Central memory CD8-positive, alpha-beta T cell (primary cell): ENCODE measurements around the gene SMIM3.
A peak's percentile ranks its signal among the peaks of the same experiment; 100 is the strongest.

Experiments
- ATAC-seq: fragments of 150-1000 bp; cut with Tn5 transposase; replicated peaks from 2 replicates; pipeline ENCODE4 v1.10.0; 2022; ENCODE audit warnings: mild to moderate bottlenecking, moderate FRiP score, moderate number of reproducible peaks; ENCODE audit not compliant: poor library complexity, severe bottlenecking; ENCODE audit errors: extremely low read depth
- DNase-seq, 2 donors: peaks; one replicate each; pipeline ENCODE4 v3.0.0; 2021; ENCODE audit warnings: low spot score in 2 of 2
- H3K27ac Mint-ChIP-seq: one replicate; pipeline ENCODE4 v1.8.0; 2022; ENCODE audit warnings: low read depth, mild to moderate bottlenecking, moderate library complexity, mixed read lengths
- H3K27me3 Mint-ChIP-seq: one replicate; pipeline ENCODE4 v1.8.0; 2022; ENCODE audit warnings: mixed read lengths
- H3K36me3 Mint-ChIP-seq: one replicate; pipeline ENCODE4 v1.8.0; 2022; ENCODE audit warnings: mild to moderate bottlenecking, moderate library complexity, mixed read lengths; ENCODE audit not compliant: insufficient read depth
- H3K4me1 Mint-ChIP-seq: one replicate; pipeline ENCODE4 v1.8.0; 2022; ENCODE audit warnings: mixed read lengths
- H3K4me3 Mint-ChIP-seq: one replicate; pipeline ENCODE4 v1.8.0; 2022; ENCODE audit warnings: mild to moderate bottlenecking, moderate library complexity, mixed read lengths
- H3K9me3 Mint-ChIP-seq: one replicate; pipeline ENCODE4 v1.8.0; 2022; ENCODE audit warnings: mixed read lengths

Gene SMIM3

DNA sequence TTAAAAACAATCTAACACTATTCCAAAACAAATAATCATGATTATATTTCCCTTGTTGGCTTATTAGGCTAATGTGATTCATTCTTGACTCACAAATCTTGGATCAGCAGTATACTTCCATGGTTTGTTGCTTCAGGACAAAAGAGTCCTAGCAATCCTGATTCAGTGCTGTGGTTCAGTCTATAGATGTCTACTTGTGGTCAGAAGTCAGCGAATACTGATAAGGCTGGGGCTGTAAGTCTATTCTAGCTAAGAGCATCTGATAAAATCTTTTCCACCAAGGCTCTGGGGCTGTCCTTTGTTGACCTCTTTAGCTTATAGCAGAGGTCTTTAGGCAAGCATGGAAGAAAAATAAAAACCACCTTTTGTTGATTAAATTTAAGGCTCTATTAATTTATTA lies 4.4 kb upstream of the SMIM3 start:
- H3K36me3 Mint-ChIP-seq = peaks cover 3% of the 10 kb centered on the region
- H3K4me1 Mint-ChIP-seq = peaks cover 13% of the 10 kb centered on the region
- no peak overlapping the region for H3K27ac Mint-ChIP-seq
- no peak for DNase-seq
- peaks cover 39% of the 10 kb centered on the region for H3K27me3 Mint-ChIP-seq
- no peaks in the 10 kb centered on the region for H3K9me3 Mint-ChIP-seq
- no peak for ATAC-seq
- H3K4me3 Mint-ChIP-seq = no peak overlapping the region

DNA sequence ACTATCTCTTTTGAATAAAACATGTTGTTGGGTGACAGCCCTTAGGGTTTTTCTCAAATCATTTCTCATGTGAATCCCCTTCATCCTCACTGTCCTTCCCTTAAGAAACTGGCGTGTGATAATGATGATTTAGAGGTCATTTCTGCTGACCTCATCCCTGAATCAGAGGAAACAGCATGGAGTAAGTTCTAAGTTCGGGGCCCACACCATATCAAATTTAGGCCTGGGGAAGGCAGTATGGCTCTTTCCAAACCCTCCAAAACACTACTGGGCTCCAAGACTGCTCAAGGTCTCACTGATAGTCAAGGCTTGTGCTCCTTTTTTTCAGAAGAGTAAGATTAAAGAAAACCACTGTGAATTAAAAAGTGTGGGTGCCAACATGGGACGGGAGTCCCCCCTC lies 872 bp upstream of the SMIM3 start:
- Mint-ChIP-seq H3K4me3 (peak overlapping the region; percentile 85), H3K36me3 (peaks cover 5% of the 10 kb centered on the region), H3K9me3 (no peaks in the 10 kb centered on the region), H3K27ac (no peak overlapping the region), H3K4me1 (peaks cover 29% of the 10 kb centered on the region), H3K27me3 (peaks cover 26% of the 10 kb centered on the region)
- ATAC-seq (no peak), DNase-seq (no peak)

- Mint-ChIP-seq H3K27ac (peak overlapping the region; percentile 82), H3K9me3 (no peaks in the 10 kb centered on the region), H3K4me1 (peaks cover 33% of the 10 kb centered on the region), H3K27me3 (peaks cover 24% of the 10 kb centered on the region), H3K36me3 (peaks cover 5% of the 10 kb centered on the region), H3K4me3 (peak overlapping the region; percentile 85)
- no peak for ATAC-seq
- DNase-seq = no peak
Observed at GRCh38 chr5:150778088-150778516, 455 bp upstream of the SMIM3 start.

GRCh38 chr5:150779397-150780186 lies 1.0 kb downstream of the SMIM3 start:
- H3K4me1 Mint-ChIP-seq = peaks cover 46% of the 10 kb centered on the region
- no peak for DNase-seq
- H3K9me3 Mint-ChIP-seq = no peaks in the 10 kb centered on the region

DNA sequence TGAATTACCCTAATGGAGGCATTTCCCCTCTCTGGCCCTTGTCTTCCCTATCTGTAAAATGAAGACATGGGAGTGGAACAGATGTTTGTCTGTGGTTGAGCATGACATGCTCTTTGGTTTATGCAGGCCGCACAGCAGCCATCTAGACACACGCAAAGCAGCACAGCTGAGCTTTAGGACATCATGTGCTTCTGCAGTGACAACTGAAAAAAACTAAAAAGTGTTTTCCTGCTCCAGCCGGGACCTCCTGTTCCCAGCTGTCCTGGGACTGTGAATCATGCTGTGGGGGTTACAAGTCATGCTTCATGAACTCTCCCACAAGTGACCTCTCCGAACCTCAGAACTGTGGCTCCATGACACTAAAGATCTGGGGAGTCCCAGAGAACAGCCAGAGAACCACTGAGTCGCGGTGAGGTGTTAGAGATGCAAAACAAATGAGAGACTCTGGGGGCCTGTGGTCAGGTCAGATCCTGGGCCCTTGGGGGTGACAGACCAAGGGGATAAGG lies 1.7 kb downstream of the SMIM3 start:
- no peak overlapping the region for H3K4me3 Mint-ChIP-seq
- peak overlapping the region; percentile 47 for H3K27ac Mint-ChIP-seq
- ATAC-seq = no peak

More at GRCh38 chr5:150779397-150780186, 1.0 kb downstream of the SMIM3 start:
- peaks cover 5% of the 10 kb centered on the region for H3K36me3 Mint-ChIP-seq
- H3K27me3 Mint-ChIP-seq = peaks cover 11% of the 10 kb centered on the region
- peak overlapping the region; percentile 82 for H3K27ac Mint-ChIP-seq
- ATAC-seq = no peak
- H3K4me3 Mint-ChIP-seq = peak overlapping the region; percentile 85

GRCh38 chr5:150780816-150781221 lies 2.3 kb downstream of the SMIM3 start:
- DNase-seq = no peak

More for the DNA sequence above, 1.7 kb downstream of the SMIM3 start:
- DNase-seq = no peak
- H3K9me3 Mint-ChIP-seq = no peaks in the 10 kb centered on the region
- peaks cover 5% of the 10 kb centered on the region for H3K36me3 Mint-ChIP-seq
- H3K27me3 Mint-ChIP-seq = peaks cover 10% of the 10 kb centered on the region
- peaks cover 49% of the 10 kb centered on the region for H3K4me1 Mint-ChIP-seq

DNA sequence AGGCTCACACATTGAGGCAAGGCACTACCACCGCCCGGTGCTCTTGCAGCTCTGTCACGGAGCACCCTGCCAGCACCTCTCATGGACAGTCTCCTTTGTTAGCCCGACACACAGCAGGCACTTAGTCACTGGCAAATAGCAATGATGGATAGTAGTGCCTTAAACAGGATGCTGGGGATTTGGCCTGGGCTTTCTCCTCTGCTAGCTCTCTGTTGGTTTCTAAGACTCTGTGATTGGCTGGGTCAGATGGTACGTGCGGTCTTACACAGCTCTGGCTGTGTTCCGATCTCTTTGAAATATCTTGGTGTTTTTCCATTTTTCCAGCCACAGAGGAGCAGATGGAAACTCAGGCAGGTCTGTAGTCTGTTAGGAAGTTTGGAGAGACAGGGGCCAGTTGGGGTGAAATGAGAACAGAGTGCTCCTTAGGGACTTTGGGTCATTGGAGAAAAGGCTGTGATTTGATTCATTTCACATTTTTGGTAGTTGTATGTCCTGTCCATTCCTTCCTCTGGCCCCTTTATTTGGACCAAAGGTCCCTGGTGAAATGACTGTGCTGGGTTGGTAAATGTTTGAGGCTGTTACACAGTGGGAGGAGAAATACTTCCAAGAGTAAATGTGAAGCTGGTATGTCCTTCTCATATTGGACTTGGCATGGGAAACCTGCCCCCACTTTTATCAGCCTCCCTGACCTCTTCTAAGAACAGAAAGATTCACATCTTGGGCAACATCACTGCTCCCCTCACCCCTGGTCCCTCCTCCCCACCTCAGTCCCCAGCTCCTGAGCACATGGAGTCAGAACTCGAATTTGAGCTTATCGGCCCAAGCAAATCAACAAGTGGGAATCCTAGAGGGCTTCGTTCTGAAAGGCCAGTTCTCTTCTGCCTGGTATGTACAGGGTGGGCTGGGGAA lies 3.4 kb downstream of the SMIM3 start:
- no peak for DNase-seq
- Mint-ChIP-seq H3K4me1 (peaks cover 49% of the 10 kb centered on the region), H3K27me3 (no peaks in the 10 kb centered on the region), H3K9me3 (no peaks in the 10 kb centered on the region), H3K36me3 (peaks cover 5% of the 10 kb centered on the region), H3K4me3 (no peak overlapping the region), H3K27ac (peak overlapping the region; percentile 4)
- no peak for ATAC-seq

More at GRCh38 chr5:150780816-150781221, 2.3 kb downstream of the SMIM3 start:
- Mint-ChIP-seq H3K9me3 (no peaks in the 10 kb centered on the region), H3K36me3 (peaks cover 5% of the 10 kb centered on the region), H3K27ac (peak overlapping the region; percentile 47), H3K4me3 (no peak overlapping the region), H3K27me3 (peaks cover 4% of the 10 kb centered on the region), H3K4me1 (peaks cover 49% of the 10 kb centered on the region)
- no peak for ATAC-seq

GRCh38 chr5:150782850-150783249 lies 4.3 kb downstream of the SMIM3 start:
- H3K27ac Mint-ChIP-seq = peak overlapping the region; percentile 17

GRCh38 chr5:150783422-150783928 lies 4.9 kb downstream of the SMIM3 start:
- Mint-ChIP-seq H3K9me3 (no peaks in the 10 kb centered on the region), H3K27me3 (no peaks in the 10 kb centered on the region), H3K4me1 (peaks cover 41% of the 10 kb centered on the region), H3K4me3 (peak overlapping the region; percentile 1), H3K36me3 (peaks cover 5% of the 10 kb centered on the region), H3K27ac (peak overlapping the region; percentile 17)
- DNase-seq (peak in 1 of 2 donors; percentile 54), ATAC-seq (peak; percentile 94)

More at GRCh38 chr5:150782850-150783249, 4.3 kb downstream of the SMIM3 start:
- Mint-ChIP-seq H3K4me3 (peak overlapping the region; percentile 1), H3K4me1 (peaks cover 46% of the 10 kb centered on the region), H3K36me3 (peaks cover 5% of the 10 kb centered on the region), H3K27me3 (no peaks in the 10 kb centered on the region), H3K9me3 (no peaks in the 10 kb centered on the region)
- DNase-seq = no peak
- ATAC-seq = no peak

DNA sequence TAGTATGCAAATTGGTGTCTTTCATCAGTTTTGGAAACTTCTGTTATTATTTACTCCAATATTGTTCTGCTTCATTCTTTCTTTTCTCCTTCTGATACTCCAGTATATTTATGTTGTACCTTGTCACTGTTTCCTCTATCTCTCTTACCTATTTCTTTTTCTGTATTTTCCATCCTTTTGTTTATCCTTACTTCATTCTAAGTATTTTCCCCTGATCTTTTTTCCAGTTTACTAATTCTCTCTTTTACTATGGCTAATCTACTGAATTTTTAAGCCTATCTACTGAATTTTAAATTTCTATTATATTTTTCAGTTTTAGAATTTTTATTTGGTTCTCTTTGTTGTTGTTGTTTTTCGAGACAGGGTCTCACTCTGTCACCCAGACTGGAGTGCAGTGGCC lies 7.4 kb downstream of the SMIM3 start:
- Mint-ChIP-seq H3K9me3 (no peaks in the 10 kb centered on the region), H3K27ac (peak overlapping the region; percentile 76)

GRCh38 chr5:150786876-150787275 lies 8.3 kb downstream of the SMIM3 start:
- Mint-ChIP-seq H3K27me3 (peaks cover 11% of the 10 kb centered on the region), H3K9me3 (no peaks in the 10 kb centered on the region), H3K4me3 (no peak overlapping the region), H3K36me3 (no peaks in the 10 kb centered on the region), H3K4me1 (peaks cover 32% of the 10 kb centered on the region), H3K27ac (no peak overlapping the region)
- ATAC-seq (no peak), DNase-seq (no peak)

More for the DNA sequence above, 7.4 kb downstream of the SMIM3 start:
- Mint-ChIP-seq H3K4me1 (peaks cover 41% of the 10 kb centered on the region), H3K4me3 (no peak overlapping the region), H3K27me3 (peaks cover 11% of the 10 kb centered on the region), H3K36me3 (no peaks in the 10 kb centered on the region)
- DNase-seq = no peak
- ATAC-seq = no peak

- H3K27me3 Mint-ChIP-seq = peaks cover 11% of the 10 kb centered on the region
- no peak for ATAC-seq
- H3K27ac Mint-ChIP-seq = no peak overlapping the region
Observed at GRCh38 chr5:150787656-150788055, 9.1 kb downstream of the SMIM3 start.

More at GRCh38 chr5:150787656-150788055, 9.1 kb downstream of the SMIM3 start:
- H3K4me3 Mint-ChIP-seq = no peak overlapping the region
- peaks cover 27% of the 10 kb centered on the region for H3K4me1 Mint-ChIP-seq
- no peaks in the 10 kb centered on the region for H3K36me3 Mint-ChIP-seq
- DNase-seq = no peak
- H3K9me3 Mint-ChIP-seq = no peaks in the 10 kb centered on the region
